Osteocyte (in vitro differentiated cells): Measurements from ENCODE around the gene TAF4. TPM values are rescaled to one million over a fixed set of nuclear protein-coding genes. Genes with fewer than 3 reads are reported as not detected.
A peak's percentile ranks its signal among the peaks of the same experiment; 100 is the strongest.

Experiments
- DNase-seq: peaks from one replicate; pipeline ENCODE4 v3.0.0; 2021; ENCODE audit warnings: mixed read lengths; ENCODE audit not compliant: unreplicated experiment; ENCODE audit errors: extremely low spot score
- H3K27ac Mint-ChIP-seq: one replicate; pipeline ENCODE4 v1.8.0; 2021; ENCODE audit warnings: mild to moderate bottlenecking, mixed read lengths; ENCODE audit not compliant: unreplicated experiment
- H3K27me3 Mint-ChIP-seq: one replicate; pipeline ENCODE4 v1.8.0; 2021; ENCODE audit warnings: mixed read lengths; ENCODE audit not compliant: unreplicated experiment
- H3K36me3 Mint-ChIP-seq: one replicate; pipeline ENCODE4 v1.8.0; 2021; ENCODE audit warnings: mixed read lengths; ENCODE audit not compliant: unreplicated experiment
- H3K4me1 Mint-ChIP-seq: one replicate; pipeline ENCODE4 v1.8.0; 2021; ENCODE audit warnings: mixed read lengths; ENCODE audit not compliant: unreplicated experiment
- H3K4me3 Mint-ChIP-seq: one replicate; pipeline ENCODE4 v1.8.0; 2021; ENCODE audit warnings: mild to moderate bottlenecking, moderate library complexity, mixed read lengths; ENCODE audit not compliant: unreplicated experiment
- H3K9me3 Mint-ChIP-seq: one replicate; pipeline ENCODE4 v1.8.0; 2021; ENCODE audit warnings: mixed read lengths; ENCODE audit not compliant: unreplicated experiment
- total RNA-seq: library from RNA; stranded (reverse); gene quantifications from 2 replicates; pipeline ENCODE4 v1.2.1, GENCODE V29; 2021
- TF ChIP-seq, protein P1 (sequence below): fragments of 200-600 bp; sonication (generic); IDR thresholded peaks from 2 replicates; pipeline ENCODE4 v1.5.0; 2021; ENCODE audit warnings: antibody characterized with exemption, mild to moderate bottlenecking, moderate library complexity

Gene TAF4
- total RNA-seq, 1 donor from 2014 or later: 22.8 TPM

GRCh38 chr20:62029296-62029695 lies 36.4 kb downstream of the TAF4 start:
- Mint-ChIP-seq H3K4me1 (peaks cover 46% of the 10 kb centered on the region), H3K9me3 (no peaks in the 10 kb centered on the region)
- DNase-seq: no peak

DNA sequence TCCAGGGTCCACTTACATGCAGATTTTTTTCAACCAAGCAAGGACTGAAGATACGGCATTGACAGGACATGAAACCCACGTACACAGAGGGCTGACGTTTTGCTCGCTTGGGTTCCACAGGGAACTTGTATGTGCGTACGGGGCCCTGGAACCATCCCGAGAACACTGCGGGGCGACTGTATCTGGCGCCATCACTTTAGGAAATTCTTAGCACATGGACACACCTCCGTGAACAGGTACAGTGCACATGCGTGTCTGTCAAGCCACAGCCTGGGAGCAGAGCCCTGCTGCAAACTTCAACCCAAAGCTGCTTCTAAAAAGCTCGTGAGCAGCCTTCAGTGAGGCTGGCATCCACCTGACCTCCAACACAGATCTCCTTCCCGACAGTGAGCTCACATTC lies 37.3 kb downstream of the TAF4 start:
- H3K9me3 Mint-ChIP-seq: no peaks in the 10 kb centered on the region
- H3K27ac Mint-ChIP-seq: no peak overlapping the region
- no peak overlapping the region for H3K4me3 Mint-ChIP-seq
- no peaks in the 10 kb centered on the region for H3K36me3 Mint-ChIP-seq
- no peaks in the 10 kb centered on the region for H3K27me3 Mint-ChIP-seq
- H3K4me1 Mint-ChIP-seq: peaks cover 50% of the 10 kb centered on the region
- TF ChIP-seq, protein P1, sequence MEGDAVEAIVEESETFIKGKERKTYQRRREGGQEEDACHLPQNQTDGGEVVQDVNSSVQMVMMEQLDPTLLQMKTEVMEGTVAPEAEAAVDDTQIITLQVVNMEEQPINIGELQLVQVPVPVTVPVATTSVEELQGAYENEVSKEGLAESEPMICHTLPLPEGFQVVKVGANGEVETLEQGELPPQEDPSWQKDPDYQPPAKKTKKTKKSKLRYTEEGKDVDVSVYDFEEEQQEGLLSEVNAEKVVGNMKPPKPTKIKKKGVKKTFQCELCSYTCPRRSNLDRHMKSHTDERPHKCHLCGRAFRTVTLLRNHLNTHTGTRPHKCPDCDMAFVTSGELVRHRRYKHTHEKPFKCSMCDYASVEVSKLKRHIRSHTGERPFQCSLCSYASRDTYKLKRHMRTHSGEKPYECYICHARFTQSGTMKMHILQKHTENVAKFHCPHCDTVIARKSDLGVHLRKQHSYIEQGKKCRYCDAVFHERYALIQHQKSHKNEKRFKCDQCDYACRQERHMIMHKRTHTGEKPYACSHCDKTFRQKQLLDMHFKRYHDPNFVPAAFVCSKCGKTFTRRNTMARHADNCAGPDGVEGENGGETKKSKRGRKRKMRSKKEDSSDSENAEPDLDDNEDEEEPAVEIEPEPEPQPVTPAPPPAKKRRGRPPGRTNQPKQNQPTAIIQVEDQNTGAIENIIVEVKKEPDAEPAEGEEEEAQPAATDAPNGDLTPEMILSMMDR: no peak
- no peak for DNase-seq

More at GRCh38 chr20:62029296-62029695, 36.4 kb downstream of the TAF4 start:
- Mint-ChIP-seq H3K27me3 (no peaks in the 10 kb centered on the region), H3K36me3 (no peaks in the 10 kb centered on the region), H3K27ac (no peak overlapping the region), H3K4me3 (no peak overlapping the region)
- TF ChIP-seq, protein P1: no peak

- no peaks in the 10 kb centered on the region for H3K27me3 Mint-ChIP-seq
- H3K27ac Mint-ChIP-seq: no peak overlapping the region
- H3K36me3 Mint-ChIP-seq: no peaks in the 10 kb centered on the region
- H3K4me3 Mint-ChIP-seq: no peak overlapping the region
- TF ChIP-seq, protein P1: no peak
- peaks cover 50% of the 10 kb centered on the region for H3K4me1 Mint-ChIP-seq
- no peak for DNase-seq
- no peaks in the 10 kb centered on the region for H3K9me3 Mint-ChIP-seq
These were observed 37.9 kb downstream of the TAF4 start for GRCh38 chr20:62027698-62028321.

DNA sequence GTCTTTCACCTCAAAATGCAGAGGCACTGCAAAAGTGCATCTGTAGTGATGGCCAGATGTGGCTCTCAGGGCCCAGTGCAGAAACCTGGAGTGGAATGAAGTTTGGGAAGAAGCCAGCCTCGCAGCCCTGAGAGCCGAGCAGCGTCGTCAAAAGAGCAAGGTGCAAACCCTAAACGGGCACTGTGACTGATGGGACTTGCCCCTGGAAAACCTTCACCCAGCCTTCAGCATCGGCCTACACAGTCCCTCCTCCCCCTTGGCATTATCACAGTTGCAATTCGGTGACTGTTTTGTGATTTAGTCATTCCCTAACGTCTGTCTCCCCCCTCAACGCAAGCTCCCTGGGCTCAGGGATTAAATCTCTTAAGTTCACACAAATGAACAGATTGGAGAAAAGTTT lies 38.6 kb downstream of the TAF4 start:
- Mint-ChIP-seq H3K27me3 (no peaks in the 10 kb centered on the region), H3K36me3 (no peaks in the 10 kb centered on the region), H3K27ac (no peak overlapping the region), H3K4me3 (no peak overlapping the region), H3K9me3 (no peaks in the 10 kb centered on the region), H3K4me1 (peaks cover 47% of the 10 kb centered on the region)
- no peak for DNase-seq
- TF ChIP-seq, protein P1: no peak

- Mint-ChIP-seq H3K27me3 (no peaks in the 10 kb centered on the region), H3K27ac (peak overlapping the region; percentile 64), H3K36me3 (no peaks in the 10 kb centered on the region), H3K4me3 (no peak overlapping the region), H3K4me1 (peaks cover 48% of the 10 kb centered on the region), H3K9me3 (no peaks in the 10 kb centered on the region)
- no peak for DNase-seq
- TF ChIP-seq, protein P1: no peak
These were observed 39.2 kb downstream of the TAF4 start for GRCh38 chr20:62026564-62026856.
